Skeletal muscle satellite cell (primary cell): ENCODE measurements around the gene PLD4.
"Not testable (repeated sequence)": the region's sequence is repeated elsewhere in the genome, so short reads cannot be mapped to it uniquely, and the experiment has no call there.

ENCODE experiments used
- H3K27me3 ChIP-seq: 2 replicates; pipeline ENCODE4 v1.7.0; 2013; ENCODE audit warnings: low read length; ENCODE audit not compliant: control insufficient read depth, insufficient read depth
- H3K36me3 ChIP-seq: 2 replicates; pipeline ENCODE4 v1.7.0; 2013; ENCODE audit warnings: mild to moderate bottlenecking, control low read depth, low read length; ENCODE audit not compliant: insufficient read depth
- H3K4me1 ChIP-seq: 2 replicates; pipeline ENCODE4 v1.7.0; 2013; ENCODE audit warnings: low read length; ENCODE audit not compliant: control insufficient read depth, insufficient read depth
- H3K4me2 ChIP-seq: 2 replicates; pipeline ENCODE4 v1.7.0; 2013; ENCODE audit warnings: mild to moderate bottlenecking, low read length
- H3K4me3 ChIP-seq: 2 replicates; pipeline ENCODE4 v1.7.0; 2013; ENCODE audit warnings: low read length
- H3K9ac ChIP-seq: 2 replicates; pipeline ENCODE4 v1.7.0; 2013; ENCODE audit warnings: mild to moderate bottlenecking, low read depth, low read length, moderate library complexity
- H3K9me3 ChIP-seq: replicated peaks from 2 replicates; pipeline ENCODE4 v1.7.0; 2013; ENCODE audit warnings: mild to moderate bottlenecking, control low read depth, low read length

PLD4 gene

DNA sequence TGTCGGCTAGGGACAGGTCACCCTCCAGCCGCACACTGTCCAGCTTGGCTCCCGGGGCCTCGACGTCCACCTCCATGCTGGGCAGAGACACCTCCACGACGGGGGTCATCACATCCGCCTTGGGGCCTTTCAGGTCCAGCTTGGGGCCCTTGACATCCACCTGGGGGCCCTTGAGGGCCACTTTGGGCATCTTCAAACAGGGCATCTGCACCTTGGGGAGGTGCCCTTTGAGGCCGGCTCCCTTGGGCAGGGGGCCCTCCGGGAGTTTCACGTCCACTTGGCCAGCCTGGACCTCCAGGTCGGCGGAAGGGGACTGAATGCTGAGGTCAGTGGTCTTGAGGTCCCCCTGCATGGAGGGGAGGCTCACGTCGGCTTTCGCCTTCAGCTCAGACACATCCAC lies 17.9 kb downstream of the PLD4 start:
- H3K9me3 ChIP-seq, result no peaks in the 10 kb centered on the region
- no peaks in the 10 kb centered on the region for H3K27me3 ChIP-seq
- no peak overlapping the region for H3K4me2 ChIP-seq
- H3K4me1 ChIP-seq, result no peaks in the 10 kb centered on the region
- H3K9ac ChIP-seq, result no peak overlapping the region
- no peak overlapping the region for H3K4me3 ChIP-seq
- H3K36me3 ChIP-seq, result peaks cover 45% of the 10 kb centered on the region

DNA sequence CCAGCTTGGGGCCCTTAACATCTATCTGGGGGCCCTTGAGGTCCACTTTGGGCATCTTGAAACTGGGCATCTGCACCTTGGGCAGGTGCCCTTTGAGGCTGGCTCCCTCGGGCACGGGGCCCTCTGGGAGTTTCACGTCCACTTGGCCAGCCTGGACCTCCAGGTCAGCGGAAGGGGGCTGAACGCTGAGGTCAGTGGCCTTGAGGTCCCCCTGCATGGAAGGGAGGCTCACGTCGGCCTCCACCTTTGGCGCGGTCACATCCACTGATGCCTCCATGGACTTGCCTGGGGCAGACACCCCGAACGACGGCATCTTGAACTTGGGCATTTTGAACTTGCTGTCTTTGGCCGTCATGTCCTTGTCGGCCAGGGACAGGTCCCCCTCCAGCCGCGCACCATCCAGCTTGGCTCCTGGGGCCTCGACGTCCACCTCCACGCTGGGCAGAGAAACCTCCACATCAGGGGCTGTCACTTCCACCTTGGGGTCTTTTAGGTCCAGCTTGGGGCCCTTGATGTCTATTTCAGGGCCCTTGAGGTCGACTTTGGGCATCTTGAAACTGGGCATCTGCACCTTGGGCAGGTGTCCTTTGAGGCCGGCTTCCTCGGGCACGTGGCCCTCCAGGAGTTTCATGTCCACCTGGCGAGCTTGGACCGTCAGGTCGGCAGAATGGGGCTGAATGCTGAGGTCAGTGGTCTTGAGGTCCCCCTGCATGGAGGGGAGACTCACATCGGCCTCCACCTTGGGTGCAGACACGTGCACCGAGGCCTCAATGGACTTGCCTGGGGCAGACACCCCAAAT lies 18.7 kb downstream of the PLD4 start:
- H3K9ac ChIP-seq, H3K9me3 ChIP-seq, H3K4me2 ChIP-seq, H3K27me3 ChIP-seq, H3K4me3 ChIP-seq, H3K4me1 ChIP-seq: not testable (repeated sequence)
- H3K36me3 ChIP-seq, result peaks cover 40% of the 10 kb centered on the region

DNA sequence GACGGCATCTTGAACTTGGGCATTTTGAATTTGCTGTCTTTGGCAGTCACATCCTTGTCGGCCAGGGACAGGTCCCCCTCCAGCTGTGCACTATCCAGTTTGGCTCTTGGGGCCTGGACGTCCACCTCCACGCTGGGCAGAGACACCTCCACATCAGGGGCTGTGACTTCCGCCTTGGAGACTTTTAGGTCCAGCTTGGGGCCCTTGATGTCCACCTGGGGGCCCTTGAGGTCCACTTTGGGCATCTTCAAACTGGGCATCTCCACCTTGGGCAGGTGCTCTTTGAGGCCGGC lies 19.3 kb downstream of the PLD4 start:
- not testable (repeated sequence) for H3K9ac ChIP-seq, H3K4me3 ChIP-seq, H3K4me2 ChIP-seq, H3K4me1 ChIP-seq, H3K27me3 ChIP-seq, H3K9me3 ChIP-seq
- peaks cover 39% of the 10 kb centered on the region for H3K36me3 ChIP-seq

DNA sequence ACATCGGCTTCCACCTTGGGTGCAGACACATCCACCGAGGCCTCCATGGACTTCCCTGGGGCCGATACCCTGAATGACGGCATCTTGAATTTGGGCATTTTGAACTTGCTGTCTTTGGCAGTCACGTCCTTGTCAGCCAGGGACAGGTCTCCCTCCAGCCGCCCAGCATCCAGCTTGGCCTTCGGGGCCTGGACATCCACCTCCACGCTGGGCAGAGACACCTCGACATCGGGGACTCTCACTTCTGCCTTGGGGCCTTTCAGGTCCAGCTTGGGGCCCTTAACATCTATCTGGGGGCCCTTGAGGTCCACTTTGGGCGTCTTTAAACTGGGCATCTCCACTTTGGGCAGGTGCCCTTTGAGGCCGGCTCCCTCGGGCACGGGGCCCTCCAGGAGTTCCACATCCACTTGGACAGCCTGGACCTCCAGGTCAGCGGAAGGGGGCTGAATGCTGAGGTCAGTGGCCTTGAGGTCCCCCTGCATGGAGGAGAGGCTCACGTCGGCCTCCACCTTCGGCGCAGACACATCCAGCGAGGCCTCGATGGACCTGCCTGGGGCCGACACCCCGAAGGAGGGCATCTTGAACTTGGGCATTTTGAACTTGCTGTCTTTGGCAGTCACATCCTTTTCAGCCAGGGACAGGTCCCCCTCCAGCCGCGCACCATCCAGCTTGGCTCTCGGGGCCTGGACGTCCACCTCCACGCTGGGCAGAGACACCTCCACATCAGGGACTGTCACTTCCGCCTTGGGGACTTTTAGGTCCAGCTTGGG lies 19.9 kb downstream of the PLD4 start:
- not testable (repeated sequence) for H3K4me2 ChIP-seq, H3K4me1 ChIP-seq, H3K9me3 ChIP-seq, H3K9ac ChIP-seq, H3K27me3 ChIP-seq, H3K4me3 ChIP-seq
- peaks cover 33% of the 10 kb centered on the region for H3K36me3 ChIP-seq

DNA sequence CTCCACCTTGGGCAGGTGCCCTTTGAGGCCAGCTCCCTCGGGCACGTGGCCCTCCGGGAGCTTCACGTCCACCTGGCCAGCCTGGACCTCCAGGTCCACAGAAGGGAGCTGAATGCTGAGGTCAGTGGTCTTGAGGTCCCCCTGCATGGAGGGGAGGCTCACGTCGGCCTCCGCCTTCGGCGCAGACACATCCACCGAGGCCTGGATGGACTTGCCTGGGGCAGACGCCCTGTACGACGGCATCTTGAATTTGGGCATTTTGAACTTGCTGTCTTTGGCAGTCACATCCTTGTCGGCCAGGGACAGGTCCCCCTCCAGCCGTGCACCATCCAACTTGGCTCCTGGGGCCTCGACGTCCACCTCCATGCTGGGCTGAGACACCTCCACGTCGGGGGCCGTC lies 20.6 kb downstream of the PLD4 start:
- not testable (repeated sequence) for H3K4me1 ChIP-seq, H3K9ac ChIP-seq, H3K4me2 ChIP-seq, H3K4me3 ChIP-seq, H3K27me3 ChIP-seq, H3K9me3 ChIP-seq
- peaks cover 26% of the 10 kb centered on the region for H3K36me3 ChIP-seq

DNA sequence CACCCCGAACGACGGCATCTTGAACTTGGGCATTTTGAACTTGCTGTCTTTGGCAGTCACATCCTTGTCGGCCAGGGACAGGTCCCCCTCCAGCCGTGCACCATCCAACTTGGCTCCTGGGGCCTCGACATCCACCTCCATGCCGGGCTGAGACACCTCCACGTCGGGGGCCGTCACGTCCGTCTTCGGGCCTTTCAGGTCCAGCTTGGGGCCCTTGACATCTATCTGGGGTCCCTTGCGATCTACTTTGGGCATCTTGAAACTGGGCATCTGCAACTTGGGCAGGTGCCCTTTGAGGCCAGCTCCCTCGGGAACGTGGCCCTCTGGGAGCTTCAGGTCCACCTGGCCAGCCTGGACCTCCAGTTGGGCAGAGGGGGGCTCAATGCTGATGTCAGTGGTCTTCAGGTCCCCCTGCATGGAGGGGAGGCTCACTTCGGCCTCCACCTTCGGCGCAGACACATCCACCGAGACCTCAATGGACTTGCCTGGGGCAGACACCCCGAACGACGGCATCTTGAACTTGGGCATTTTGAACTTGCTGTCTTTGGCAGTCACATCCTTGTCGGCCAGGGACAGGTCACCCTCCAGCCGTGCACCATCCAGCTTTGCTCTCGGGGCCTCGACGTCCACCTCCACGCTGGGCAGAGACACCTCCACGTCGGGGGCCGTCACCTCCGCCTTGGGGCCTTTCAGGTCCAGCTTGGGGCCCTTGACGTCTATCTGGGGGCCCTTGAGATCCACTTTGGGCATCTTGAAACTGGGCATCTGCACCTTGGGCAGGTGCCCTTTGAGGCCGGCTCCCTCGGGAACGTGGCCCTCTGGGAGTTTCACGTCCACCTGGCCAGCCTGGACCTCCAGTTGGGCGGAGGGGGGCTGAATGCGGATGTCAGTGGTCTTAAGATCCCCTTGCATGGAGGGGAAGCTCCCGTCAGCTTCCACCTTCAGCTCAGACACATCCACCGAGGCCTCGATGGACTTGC lies 21.6 kb downstream of the PLD4 start:
- not testable (repeated sequence) for H3K4me2 ChIP-seq, H3K27me3 ChIP-seq, H3K9ac ChIP-seq, H3K9me3 ChIP-seq, H3K4me1 ChIP-seq, H3K4me3 ChIP-seq
- H3K36me3 ChIP-seq, result peaks cover 16% of the 10 kb centered on the region

DNA sequence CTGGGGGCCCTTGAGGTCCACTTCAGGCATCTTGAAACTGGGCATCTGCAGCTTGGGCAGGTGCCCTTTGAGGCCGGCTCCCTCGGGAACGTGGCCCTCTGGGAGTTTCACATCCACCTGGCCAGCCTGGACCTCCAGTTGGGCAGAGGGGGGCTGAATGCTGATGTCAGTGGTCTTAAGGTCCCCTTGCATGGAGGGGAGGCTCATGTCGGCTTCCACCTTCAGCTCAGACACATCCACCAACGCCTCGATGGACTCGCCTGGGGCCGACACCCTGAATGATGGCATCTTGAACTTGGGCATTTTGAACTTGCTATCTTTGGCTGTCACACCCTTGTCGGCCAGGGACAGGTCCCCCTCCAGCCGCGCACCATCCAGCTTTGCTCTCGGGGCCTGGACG lies 22.5 kb downstream of the PLD4 start:
- H3K27me3 ChIP-seq, H3K4me2 ChIP-seq, H3K4me3 ChIP-seq, H3K9me3 ChIP-seq, H3K9ac ChIP-seq, H3K4me1 ChIP-seq: not testable (repeated sequence)
- H3K36me3 ChIP-seq, result peaks cover 12% of the 10 kb centered on the region

DNA sequence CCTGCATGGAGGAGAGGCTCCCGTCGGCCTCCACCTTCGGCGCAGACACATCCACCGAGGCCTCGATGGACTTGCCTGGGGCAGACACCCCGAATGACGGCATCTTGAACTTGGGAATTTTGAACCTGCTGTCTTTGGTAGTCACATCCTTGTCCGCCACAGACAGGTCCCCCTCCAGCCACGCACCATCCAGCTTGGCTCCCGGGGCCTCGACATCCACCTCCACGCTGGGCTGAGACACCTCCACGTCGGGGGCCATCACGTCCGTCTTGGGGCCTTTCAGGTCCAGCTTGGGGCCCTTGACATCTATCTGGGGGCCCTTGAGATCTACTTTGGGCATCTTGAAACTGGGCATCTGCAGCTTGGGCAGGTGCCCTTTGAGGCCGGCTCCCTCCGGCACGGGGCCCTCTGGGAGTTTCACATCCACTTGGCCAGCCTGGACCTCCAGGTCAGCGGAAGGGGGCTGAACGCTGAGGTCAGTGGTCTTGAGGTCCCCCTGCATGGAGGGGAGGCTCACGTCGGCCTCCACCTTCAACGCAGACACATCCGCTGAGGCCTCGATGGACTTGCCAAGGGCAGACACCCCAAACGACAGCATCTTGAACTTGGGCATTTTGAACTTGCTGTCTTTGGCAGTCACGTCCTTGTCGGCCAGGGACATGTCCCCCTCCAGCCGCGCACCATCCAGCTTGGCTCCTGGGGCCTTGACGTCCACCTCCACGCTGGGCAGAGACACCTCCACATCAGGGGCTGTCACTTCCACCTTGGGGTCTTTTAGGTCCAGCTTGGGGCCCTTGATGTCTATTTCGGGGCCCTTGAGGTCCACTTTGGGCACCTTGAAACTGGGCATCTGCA lies 23.4 kb downstream of the PLD4 start:
- H3K4me2 ChIP-seq, H3K9ac ChIP-seq, H3K4me1 ChIP-seq, H3K9me3 ChIP-seq, H3K27me3 ChIP-seq, H3K4me3 ChIP-seq: not testable (repeated sequence)
- peaks cover 15% of the 10 kb centered on the region for H3K36me3 ChIP-seq

DNA sequence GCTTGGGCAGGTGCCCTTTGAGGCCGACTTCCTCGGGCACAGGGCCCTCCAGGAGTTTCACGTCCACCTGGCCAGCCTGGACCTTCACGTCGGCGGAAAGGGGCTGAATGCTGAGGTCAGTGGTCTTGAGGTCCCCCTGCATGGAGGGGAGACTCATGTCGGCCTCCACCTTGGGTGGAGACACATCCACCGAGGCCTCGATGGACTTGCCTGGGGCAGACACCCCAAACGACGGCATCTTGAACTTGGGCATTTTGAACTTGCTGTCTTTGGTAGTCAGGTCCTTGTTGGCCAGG lies 24.0 kb downstream of the PLD4 start:
- no peaks in the 10 kb centered on the region for H3K4me1 ChIP-seq
- H3K9me3 ChIP-seq, result no peaks in the 10 kb centered on the region
- H3K27me3 ChIP-seq, result no peaks in the 10 kb centered on the region
- H3K4me3 ChIP-seq, result no peak overlapping the region
- H3K9ac ChIP-seq, result no peak overlapping the region
- H3K4me2 ChIP-seq, result no peak overlapping the region
- H3K36me3 ChIP-seq, result peaks cover 21% of the 10 kb centered on the region

DNA sequence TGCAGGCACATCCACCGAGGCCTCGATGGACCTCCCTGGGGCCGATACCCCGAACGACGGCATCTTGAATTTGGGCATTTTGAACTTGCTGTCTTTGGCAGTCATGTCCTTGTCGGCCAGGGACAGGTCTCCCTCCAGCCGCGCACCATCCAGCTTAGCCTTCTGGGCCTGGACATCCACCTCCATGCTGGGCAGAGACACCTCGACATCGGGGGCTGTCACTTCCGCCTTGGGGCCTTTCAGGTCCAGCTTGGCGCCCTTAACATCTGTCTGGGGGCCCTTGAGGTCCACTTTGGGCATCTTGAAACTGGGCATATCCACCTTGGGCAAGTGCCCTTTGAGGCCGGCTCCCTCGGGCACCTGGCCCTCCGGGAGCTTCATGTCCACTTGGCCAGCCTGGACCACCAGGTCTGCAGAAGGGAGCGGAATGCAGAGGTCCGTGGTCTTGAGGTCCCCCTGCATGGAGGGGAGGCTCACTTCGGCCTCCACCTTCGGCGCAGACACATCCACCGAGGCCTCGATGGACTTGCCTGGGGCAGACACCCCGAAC lies 24.8 kb downstream of the PLD4 start:
- peaks cover 24% of the 10 kb centered on the region for H3K36me3 ChIP-seq
- H3K9me3 ChIP-seq, H3K9ac ChIP-seq, H3K4me2 ChIP-seq, H3K27me3 ChIP-seq, H3K4me3 ChIP-seq, H3K4me1 ChIP-seq: not testable (repeated sequence)

DNA sequence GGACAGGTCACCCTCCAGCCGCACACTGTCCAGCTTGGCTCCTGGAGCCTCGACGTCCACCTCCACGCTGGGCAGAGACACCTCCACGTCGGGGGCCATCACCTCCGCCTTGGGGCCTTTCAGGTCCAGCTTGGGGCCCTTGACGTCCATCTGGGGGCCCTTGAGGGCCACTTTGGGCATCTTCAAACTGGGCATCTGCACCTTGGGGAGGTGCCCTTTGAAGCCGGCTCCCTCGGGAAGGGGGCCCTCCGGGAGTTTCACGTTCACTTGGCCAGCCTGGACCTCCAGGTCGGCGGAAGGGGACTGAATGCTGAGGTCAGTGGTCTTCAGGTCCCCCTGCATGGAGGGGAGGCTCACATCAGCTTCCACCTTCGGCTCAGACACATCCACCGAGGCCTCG lies 25.3 kb downstream of the PLD4 start:
- H3K9ac ChIP-seq, result no peak overlapping the region
- peaks cover 28% of the 10 kb centered on the region for H3K36me3 ChIP-seq
- no peaks in the 10 kb centered on the region for H3K9me3 ChIP-seq
- no peaks in the 10 kb centered on the region for H3K4me1 ChIP-seq
- no peak overlapping the region for H3K4me2 ChIP-seq
- no peaks in the 10 kb centered on the region for H3K27me3 ChIP-seq
- no peak overlapping the region for H3K4me3 ChIP-seq
